Keratinocyte (primary cell): ENCODE data around the gene FBXO42. TPM values are rescaled to one million over a fixed set of nuclear protein-coding genes. Genes with fewer than 3 reads are reported as not detected.

Source experiments
- DNase-seq: peaks from one replicate; pipeline ENCODE4 v3.0.0-alpha.2; 2011; ENCODE audit warnings: low read depth, missing footprints, low spot score
- FAIRE-seq: peaks from 2 replicates; lab custom pipeline; 2011; peaks lifted over from hg19 to GRCh38; lab: Jason Lieb, UNC
- H2AFZ ChIP-seq: 2 replicates; pipeline ENCODE4 v1.6.0; 2012; ENCODE audit warnings: low read length, control low read depth, inconsistent platforms; ENCODE audit not compliant: control insufficient read depth
- H3K27ac ChIP-seq: 2 replicates; pipeline ENCODE4 v1.5.1; 2011; ENCODE audit warnings: low read length; ENCODE audit not compliant: control insufficient read depth, insufficient read depth
- H3K27me3 ChIP-seq: 3 replicates; pipeline ENCODE4 v1.6.0; 2011; ENCODE audit warnings: low read length; ENCODE audit not compliant: control insufficient read depth, insufficient read depth; ENCODE audit errors: extremely low read depth
- H3K36me3 ChIP-seq, 2 experiments: 2 replicates in 1 of 2; 3 replicates in 1 of 2; pipeline ENCODE4 v1.5.1; 2011; ENCODE audit warnings: low read length in 2 of 2, mild to moderate bottlenecking in 1 of 2; ENCODE audit not compliant: control insufficient read depth in 2 of 2, insufficient read depth in 2 of 2; ENCODE audit errors: extremely low read depth in 1 of 2
- H3K4me1 ChIP-seq: 3 replicates; pipeline ENCODE4 v1.5.1; 2011; ENCODE audit warnings: low read length; ENCODE audit not compliant: control insufficient read depth, insufficient read depth; ENCODE audit errors: extremely low read depth
- H3K4me2 ChIP-seq: 3 replicates; pipeline ENCODE4 v1.6.0; 2011; ENCODE audit warnings: low read depth, low read length; ENCODE audit not compliant: control insufficient read depth, insufficient read depth; ENCODE audit errors: extremely low read depth
- H3K4me3 ChIP-seq, 3 experiments: fragments of 200-600 bp in 1 of 3; sonication (generic) in 1 of 3; 2 replicates in 2 of 3; 3 replicates in 1 of 3; pipeline ENCODE4 v1.5.1; 2011 to 2016; ENCODE audit warnings: low read length in 3 of 3, mild to moderate bottlenecking in 3 of 3, control low read depth in 2 of 3, inconsistent platforms in 1 of 3, low read depth in 1 of 3, mixed read lengths in 1 of 3, mixed run types in 1 of 3, moderate library complexity in 1 of 3; ENCODE audit not compliant: control insufficient read depth in 2 of 3, insufficient read depth in 2 of 3; ENCODE audit errors: extremely low read depth in 1 of 3
- H3K79me2 ChIP-seq: 2 replicates; pipeline ENCODE4 v1.6.0; 2012; ENCODE audit warnings: low read length; ENCODE audit not compliant: control insufficient read depth, insufficient read depth
- H3K9ac ChIP-seq: 3 replicates; pipeline ENCODE4 v1.6.0; 2011; ENCODE audit warnings: low read length; ENCODE audit not compliant: control insufficient read depth, insufficient read depth; ENCODE audit errors: extremely low read depth
- H3K9me1 ChIP-seq: 3 replicates; pipeline ENCODE4 v1.6.0; 2011; ENCODE audit warnings: low read length; ENCODE audit not compliant: control insufficient read depth, insufficient read depth; ENCODE audit errors: extremely low read depth
- H3K9me3 ChIP-seq: 2 replicates; pipeline ENCODE4 v1.5.1; 2012; ENCODE audit warnings: low read depth, low read length; ENCODE audit not compliant: control insufficient read depth
- H4K20me1 ChIP-seq: 3 replicates; pipeline ENCODE4 v1.6.0; 2011; ENCODE audit warnings: low read length; ENCODE audit not compliant: control insufficient read depth, insufficient read depth; ENCODE audit errors: extremely low read depth
- EZH2 ChIP-seq: IDR thresholded peaks from one replicate; pipeline ENCODE4 v1.6.1; 2012; ENCODE audit warnings: inconsistent platforms, mild to moderate bottlenecking, low read length, moderate library complexity
- dilution Hi-C: fragments of 300-500 bp; cut with MboI; formaldehyde crosslinking; loops from one replicate; pipeline ENCODE4 v1.7.0; 2020; ENCODE audit warnings: low sequenced_read_pairs; ENCODE audit not compliant: extremely low pct_ligation_motif_present
- polyA plus RNA-seq, 5 experiments: library from polyadenylated mRNA; depleted of rRNA in 3 of 5; stranded (reverse) in 3 of 5; stranded (forward) in 1 of 5; unstranded in 1 of 5; fragments of >200 nt; gene quantifications; 1 replicate in 1 of 5; 2 replicates in 3 of 5; 3 replicates in 1 of 5; pipeline versions ENCODE4 v1.2.1 to v1.2.3, GENCODE V29; 2011 to 2012; ENCODE audit warnings: missing spikeins in 2 of 5, low read depth in 1 of 5, low replicate concordance in 1 of 5
- TF ChIP-seq, protein P1 (sequence below), 3 experiments: IDR thresholded peaks in 1 of 3; conservative IDR thresholded peaks in 1 of 3; optimal IDR thresholded peaks in 1 of 3; 2 replicates in 2 of 3; 3 replicates in 1 of 3; pipeline versions ENCODE3 to v1.5.1; 2011; ENCODE audit warnings: low read length in 3 of 3, mild to moderate bottlenecking in 3 of 3, moderate library complexity in 2 of 3, control low read depth in 1 of 3, inconsistent platforms in 1 of 3; ENCODE audit not compliant: insufficient read depth in 2 of 3; ENCODE audit errors: extremely low read depth in 1 of 3

FBXO42 gene
- polyA plus RNA-seq, 1 donor (not counting 4 experiments of a cell fraction or from before 2014, with no cell fraction given) = 14.1 TPM

DNA sequence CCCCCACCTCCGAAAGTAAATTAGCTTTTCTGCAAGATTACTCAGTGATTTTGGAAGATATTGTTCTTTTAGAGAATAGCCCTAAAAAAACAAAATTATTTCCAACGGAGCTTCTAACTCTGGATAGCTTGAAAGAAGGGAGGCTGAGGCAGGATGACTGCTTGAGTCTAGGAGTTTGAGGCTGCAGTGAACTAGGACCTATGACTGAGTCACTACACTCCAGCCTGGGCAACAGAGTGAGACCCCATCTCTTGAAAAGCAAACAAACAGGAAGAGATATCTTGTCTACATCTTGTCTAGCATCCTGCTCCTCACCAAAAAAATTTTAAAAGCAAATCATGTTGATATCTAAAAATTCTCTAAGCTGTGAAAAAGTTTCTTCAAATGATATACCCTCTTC, 73.1 kb downstream of the FBXO42 start:
- H3K4me2 ChIP-seq = no peak overlapping the region
- DNase-seq = no peak
- no peak overlapping the region for H3K9ac ChIP-seq
- TF ChIP-seq, protein P1, sequence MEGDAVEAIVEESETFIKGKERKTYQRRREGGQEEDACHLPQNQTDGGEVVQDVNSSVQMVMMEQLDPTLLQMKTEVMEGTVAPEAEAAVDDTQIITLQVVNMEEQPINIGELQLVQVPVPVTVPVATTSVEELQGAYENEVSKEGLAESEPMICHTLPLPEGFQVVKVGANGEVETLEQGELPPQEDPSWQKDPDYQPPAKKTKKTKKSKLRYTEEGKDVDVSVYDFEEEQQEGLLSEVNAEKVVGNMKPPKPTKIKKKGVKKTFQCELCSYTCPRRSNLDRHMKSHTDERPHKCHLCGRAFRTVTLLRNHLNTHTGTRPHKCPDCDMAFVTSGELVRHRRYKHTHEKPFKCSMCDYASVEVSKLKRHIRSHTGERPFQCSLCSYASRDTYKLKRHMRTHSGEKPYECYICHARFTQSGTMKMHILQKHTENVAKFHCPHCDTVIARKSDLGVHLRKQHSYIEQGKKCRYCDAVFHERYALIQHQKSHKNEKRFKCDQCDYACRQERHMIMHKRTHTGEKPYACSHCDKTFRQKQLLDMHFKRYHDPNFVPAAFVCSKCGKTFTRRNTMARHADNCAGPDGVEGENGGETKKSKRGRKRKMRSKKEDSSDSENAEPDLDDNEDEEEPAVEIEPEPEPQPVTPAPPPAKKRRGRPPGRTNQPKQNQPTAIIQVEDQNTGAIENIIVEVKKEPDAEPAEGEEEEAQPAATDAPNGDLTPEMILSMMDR (optimal IDR thresholded peaks at IDR 0.05 in 1 of 3, IDR thresholded peaks at IDR 0.05 in 1 of 3, conservative IDR thresholded peaks at IDR 0.05 in 1 of 3; ENCODE audit: extremely low read depth in 1 of 3, insufficient read depth in 2 of 3, low read length in 3 of 3) = no peak
- no peak for TF ChIP-seq EZH2
- H3K27ac ChIP-seq = no peak overlapping the region
- H3K4me3 ChIP-seq = no peak overlapping the region
- no peaks in the 10 kb centered on the region for H3K27me3 ChIP-seq
- no peak for FAIRE-seq
- H3K36me3 ChIP-seq = no peaks in the 10 kb centered on the region
- H3K9me1 ChIP-seq = no peaks in the 10 kb centered on the region
- H4K20me1 ChIP-seq = no peaks in the 10 kb centered on the region
- H3K4me1 ChIP-seq = no peaks in the 10 kb centered on the region
- no peak overlapping the region for H2AFZ ChIP-seq
- no peaks in the 10 kb centered on the region for H3K79me2 ChIP-seq
- no peaks in the 10 kb centered on the region for H3K9me3 ChIP-seq
- dilution Hi-C loops = no loop called here

DNA sequence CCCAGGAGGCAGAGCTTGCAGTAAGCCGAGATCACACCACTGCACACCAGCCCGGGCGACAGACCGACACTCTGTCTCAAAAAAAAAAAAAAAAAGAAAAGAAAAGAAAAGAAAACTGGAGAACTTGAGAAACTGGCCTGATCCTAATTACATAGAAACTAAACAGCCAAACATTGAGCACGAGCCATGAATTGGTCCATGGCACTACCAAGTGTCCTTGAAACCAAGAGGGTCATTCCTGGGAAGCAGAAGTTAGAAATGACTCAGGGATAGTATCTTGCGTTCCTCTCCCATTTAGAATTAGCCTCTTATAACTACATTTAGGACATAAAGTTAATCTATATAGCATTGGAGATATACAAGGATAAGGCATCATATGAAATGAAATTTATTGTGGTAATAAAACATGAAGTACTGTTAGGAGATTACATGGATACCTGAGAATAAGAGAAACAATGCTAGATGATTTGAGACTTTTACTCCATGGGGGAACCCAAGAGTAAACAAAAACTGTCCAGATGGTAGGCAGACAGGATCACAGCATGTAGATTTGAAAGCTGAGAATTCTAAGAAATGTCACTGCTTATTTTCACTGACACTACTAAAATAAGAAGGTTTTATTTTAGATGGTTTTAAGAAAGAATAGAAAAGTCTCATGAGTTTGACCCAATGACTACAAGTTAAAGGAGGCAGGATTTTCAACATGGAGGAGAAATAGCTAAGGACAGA, 75.8 kb downstream of the FBXO42 start:
- no peaks in the 10 kb centered on the region for H3K27me3 ChIP-seq
- no peaks in the 10 kb centered on the region for H4K20me1 ChIP-seq
- H3K79me2 ChIP-seq = no peaks in the 10 kb centered on the region
- H3K36me3 ChIP-seq = no peaks in the 10 kb centered on the region
- H3K9ac ChIP-seq = no peak overlapping the region
- no peaks in the 10 kb centered on the region for H3K9me3 ChIP-seq
- no peaks in the 10 kb centered on the region for H3K9me1 ChIP-seq
- no peak for FAIRE-seq
- no peak for DNase-seq
- H3K27ac ChIP-seq = no peak overlapping the region
- H2AFZ ChIP-seq = no peak overlapping the region
- no peak overlapping the region for H3K4me2 ChIP-seq
- no peaks in the 10 kb centered on the region for H3K4me1 ChIP-seq
- H3K4me3 ChIP-seq = no peak overlapping the region
- dilution Hi-C loops = no loop called here
- TF ChIP-seq EZH2 = no peak
- TF ChIP-seq, protein P1 (optimal IDR thresholded peaks at IDR 0.05 in 1 of 3, IDR thresholded peaks at IDR 0.05 in 1 of 3, conservative IDR thresholded peaks at IDR 0.05 in 1 of 3; ENCODE audit: extremely low read depth in 1 of 3, insufficient read depth in 2 of 3, low read length in 3 of 3) = no peak
